ENCODE data around the gene PARP6.

- TF ChIP-seq CTCF (IDR thresholded peaks at IDR 0.05): no peak
- TF ChIP-seq POLR2AphosphoS5 (IDR thresholded peaks at IDR 0.05; ENCODE audit: low read depth, low read length): no peak
- TF ChIP-seq, protein P1, sequence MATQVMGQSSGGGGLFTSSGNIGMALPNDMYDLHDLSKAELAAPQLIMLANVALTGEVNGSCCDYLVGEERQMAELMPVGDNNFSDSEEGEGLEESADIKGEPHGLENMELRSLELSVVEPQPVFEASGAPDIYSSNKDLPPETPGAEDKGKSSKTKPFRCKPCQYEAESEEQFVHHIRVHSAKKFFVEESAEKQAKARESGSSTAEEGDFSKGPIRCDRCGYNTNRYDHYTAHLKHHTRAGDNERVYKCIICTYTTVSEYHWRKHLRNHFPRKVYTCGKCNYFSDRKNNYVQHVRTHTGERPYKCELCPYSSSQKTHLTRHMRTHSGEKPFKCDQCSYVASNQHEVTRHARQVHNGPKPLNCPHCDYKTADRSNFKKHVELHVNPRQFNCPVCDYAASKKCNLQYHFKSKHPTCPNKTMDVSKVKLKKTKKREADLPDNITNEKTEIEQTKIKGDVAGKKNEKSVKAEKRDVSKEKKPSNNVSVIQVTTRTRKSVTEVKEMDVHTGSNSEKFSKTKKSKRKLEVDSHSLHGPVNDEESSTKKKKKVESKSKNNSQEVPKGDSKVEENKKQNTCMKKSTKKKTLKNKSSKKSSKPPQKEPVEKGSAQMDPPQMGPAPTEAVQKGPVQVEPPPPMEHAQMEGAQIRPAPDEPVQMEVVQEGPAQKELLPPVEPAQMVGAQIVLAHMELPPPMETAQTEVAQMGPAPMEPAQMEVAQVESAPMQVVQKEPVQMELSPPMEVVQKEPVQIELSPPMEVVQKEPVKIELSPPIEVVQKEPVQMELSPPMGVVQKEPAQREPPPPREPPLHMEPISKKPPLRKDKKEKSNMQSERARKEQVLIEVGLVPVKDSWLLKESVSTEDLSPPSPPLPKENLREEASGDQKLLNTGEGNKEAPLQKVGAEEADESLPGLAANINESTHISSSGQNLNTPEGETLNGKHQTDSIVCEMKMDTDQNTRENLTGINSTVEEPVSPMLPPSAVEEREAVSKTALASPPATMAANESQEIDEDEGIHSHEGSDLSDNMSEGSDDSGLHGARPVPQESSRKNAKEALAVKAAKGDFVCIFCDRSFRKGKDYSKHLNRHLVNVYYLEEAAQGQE (IDR thresholded peaks at IDR 0.05; ENCODE audit: insufficient read depth in 1 of 2, low read depth in 2 of 2, low read length in 1 of 2): peak; percentile 95 to 99
These were observed 47.1 kb upstream of the PARP6 start for GRCh38 chr15:72319360-72319984.
